ENCODE results near the gene C1QC.

Gene C1QC

GRCh38 chr1:22613572-22613918 is 29.9 kb upstream of the C1QC start:
- H3K27ac ChIP-seq: peak overlapping the region; percentile 96
- H3K36me3 ChIP-seq: no peaks in the 10 kb centered on the region
- no peak for DNase-seq
- H3K27me3 ChIP-seq (ENCODE audit: insufficient read depth, low read depth, severe bottlenecking): no peaks in the 10 kb centered on the region
- peak overlapping the region; percentile 22 for H3K4me3 ChIP-seq (ENCODE audit: low read depth, low read length)
- H3K9me3 ChIP-seq (ENCODE audit: severe bottlenecking): no peaks in the 10 kb centered on the region
- TF ChIP-seq CTCF (IDR thresholded peaks at IDR 0.05; ENCODE audit: low read depth, low read length): no peak

GRCh38 chr1:22613951-22614350 is 29.5 kb upstream of the C1QC start:
- Histone ChIP-seq H3K9me3 (ENCODE audit: severe bottlenecking) (no peaks in the 10 kb centered on the region), H3K27ac (peak overlapping the region; percentile 96), H3K36me3 (no peaks in the 10 kb centered on the region), H3K4me3 (ENCODE audit: low read depth, low read length) (peak overlapping the region; percentile 22), H3K27me3 (ENCODE audit: insufficient read depth, low read depth, severe bottlenecking) (no peaks in the 10 kb centered on the region)
- peak; percentile 91 for DNase-seq
- no peak for TF ChIP-seq CTCF (IDR thresholded peaks at IDR 0.05; ENCODE audit: low read depth, low read length)

- H3K36me3 ChIP-seq: no peaks in the 10 kb centered on the region
- no peak for DNase-seq
- no peak for TF ChIP-seq CTCF (IDR thresholded peaks at IDR 0.05; ENCODE audit: low read depth, low read length)
- no peaks in the 10 kb centered on the region for H3K9me3 ChIP-seq (ENCODE audit: severe bottlenecking)
- H3K27ac ChIP-seq: peak overlapping the region; percentile 96
- no peak overlapping the region for H3K4me3 ChIP-seq (ENCODE audit: low read depth, low read length)
- H3K27me3 ChIP-seq (ENCODE audit: insufficient read depth, low read depth, severe bottlenecking): no peaks in the 10 kb centered on the region
Measured at GRCh38 chr1:22615886-22616285, 27.5 kb upstream of the C1QC start.

GRCh38 chr1:22616571-22616970 is 26.9 kb upstream of the C1QC start:
- H3K36me3 ChIP-seq: no peaks in the 10 kb centered on the region
- no peak for DNase-seq
- H3K4me3 ChIP-seq (ENCODE audit: low read depth, low read length): no peak overlapping the region
- no peaks in the 10 kb centered on the region for H3K27me3 ChIP-seq (ENCODE audit: insufficient read depth, low read depth, severe bottlenecking)
- H3K9me3 ChIP-seq (ENCODE audit: severe bottlenecking): no peaks in the 10 kb centered on the region
- TF ChIP-seq CTCF (IDR thresholded peaks at IDR 0.05; ENCODE audit: low read depth, low read length): no peak
- H3K27ac ChIP-seq: no peak overlapping the region

GRCh38 chr1:22618056-22618455 is 25.4 kb upstream of the C1QC start:
- no peak for TF ChIP-seq CTCF (IDR thresholded peaks at IDR 0.05; ENCODE audit: low read depth, low read length)
- no peaks in the 10 kb centered on the region for H3K27me3 ChIP-seq (ENCODE audit: insufficient read depth, low read depth, severe bottlenecking)
- no peak overlapping the region for H3K4me3 ChIP-seq (ENCODE audit: low read depth, low read length)
- H3K27ac ChIP-seq: peak overlapping the region; percentile 27
- no peaks in the 10 kb centered on the region for H3K9me3 ChIP-seq (ENCODE audit: severe bottlenecking)
- no peak for DNase-seq
- H3K36me3 ChIP-seq: no peaks in the 10 kb centered on the region

GRCh38 chr1:22619252-22619651 is 24.2 kb upstream of the C1QC start:
- no peak for DNase-seq
- Histone ChIP-seq H3K4me3 (ENCODE audit: low read depth, low read length) (no peak overlapping the region), H3K27ac (no peak overlapping the region), H3K27me3 (ENCODE audit: insufficient read depth, low read depth, severe bottlenecking) (no peaks in the 10 kb centered on the region), H3K9me3 (ENCODE audit: severe bottlenecking) (no peaks in the 10 kb centered on the region), H3K36me3 (no peaks in the 10 kb centered on the region)
- no peak for TF ChIP-seq CTCF (IDR thresholded peaks at IDR 0.05; ENCODE audit: low read depth, low read length)
